Measurements from ENCODE around the gene BTG4. TPM values are rescaled to one million over a fixed set of nuclear protein-coding genes. Genes with fewer than 3 reads are reported as not detected.

BTG4 gene
- total and polyA plus RNA-seq, 2 donors (not counting 3 experiments of a cell fraction or from before 2014, with no cell fraction given), result not detected

GRCh38 chr11:111483431-111483830 is 28.8 kb downstream of the BTG4 start:
- H4K20me1 ChIP-seq (replicated peaks; ENCODE audit: control insufficient read depth, extremely low read depth, insufficient read depth, low read length), result no peaks in the 10 kb centered on the region
- no peak overlapping the region for H3K27ac ChIP-seq (ENCODE audit: insufficient read depth, low read depth, low read length)
- H3K9me3 ChIP-seq (replicated peaks; ENCODE audit: control insufficient read depth, insufficient read depth, low read length), result no peaks in the 10 kb centered on the region
- no peak overlapping the region for H3K4me3 ChIP-seq (replicated peaks in 1 of 3; ENCODE audit: insufficient read depth in 1 of 3, low read depth in 1 of 3, low read length in 3 of 3)
- H3K9me1 ChIP-seq (replicated peaks; ENCODE audit: control insufficient read depth, extremely low read depth, insufficient read depth, low read length), result no peaks in the 10 kb centered on the region
- ChIA-PET CTCF (no interaction called here), POLR2A (no interaction called here)
- BruUV-seq (replicated peaks), result no TSS peak
- no peaks in the 10 kb centered on the region for H3K4me1 ChIP-seq (ENCODE audit: control insufficient read depth, extremely low read depth, insufficient read depth, low read length)
- TF ChIP-seq POLR2A (IDR thresholded peaks at IDR 0.05; ENCODE audit: low read depth, low read length) (no peak), MYC (IDR thresholded peaks at IDR 0.05; ENCODE audit: low read depth, low read length) (no peak), CTCF (IDR thresholded peaks at IDR 0.05; ENCODE audit: extremely low read depth in 1 of 2, insufficient read depth in 1 of 2, low read depth in 1 of 2, low read length in 2 of 2) (no peak), GATA2 (IDR thresholded peaks at IDR 0.05; ENCODE audit: insufficient read depth, insufficient read length, low read depth, low read length) (no peak), FOS (IDR thresholded peaks at IDR 0.05; ENCODE audit: borderline replicate concordance, insufficient read depth, low read length) (no peak), MAX (IDR thresholded peaks at IDR 0.05; ENCODE audit: insufficient read depth, insufficient read length) (no peak), EZH2 (IDR thresholded peaks at IDR 0.05; ENCODE audit: borderline replicate concordance, low read depth, low read length, severe bottlenecking) (no peak)
- H3K4me2 ChIP-seq (ENCODE audit: insufficient read depth, low read length), result no peak overlapping the region
- H3K9ac ChIP-seq (replicated peaks; ENCODE audit: extremely low read depth, insufficient read depth, low read length), result no peak overlapping the region
- H3K27me3 ChIP-seq (ENCODE audit: control insufficient read depth in 2 of 2, insufficient read depth in 2 of 2, low read length in 2 of 2), result no peaks in the 10 kb centered on the region
- H2AFZ ChIP-seq (ENCODE audit: low read depth, low read length), result no peak overlapping the region
- intact Hi-C loops (cut with micrococcal nuclease), result no loop called here
- DNase-seq (ENCODE audit: low read depth, low spot score) (no peak), FAIRE-seq (no peak)
- dilution Hi-C loops (cut with MboI; ENCODE audit: extremely low pct_ligation_motif_present, low sequenced_read_pairs), result no loop called here
- no peaks in the 10 kb centered on the region for H3K79me2 ChIP-seq (ENCODE audit: control insufficient read depth, insufficient read depth, low read length)
- no peaks in the 10 kb centered on the region for H3K36me3 ChIP-seq (ENCODE audit: control insufficient read depth in 2 of 2, extremely low read depth in 1 of 2, insufficient read depth in 2 of 2, low read length in 2 of 2)
